ENCODE measurements around the gene RBP4.

RBP4 gene

DNA sequence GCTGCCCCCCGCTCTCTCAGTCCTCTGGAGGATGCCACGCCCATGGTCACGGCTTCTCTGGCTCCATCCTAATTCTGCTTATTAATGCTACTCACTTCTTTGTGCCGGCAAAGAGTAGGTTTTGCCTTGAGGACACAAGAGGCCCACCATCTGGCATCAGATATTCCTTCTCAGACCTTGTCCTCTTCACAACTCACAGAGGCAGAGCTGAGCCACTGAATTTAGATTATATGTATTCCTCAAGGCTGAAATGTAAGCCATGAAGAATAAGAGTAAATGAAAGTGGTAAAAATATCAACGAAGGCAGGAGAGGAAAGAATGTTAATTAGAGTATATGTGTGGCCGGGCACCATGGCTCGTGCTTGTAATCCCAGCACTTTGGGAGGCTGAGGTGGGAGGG, 6.5 kb downstream of the RBP4 start:
- no peak for DNase-seq (ENCODE audit: insufficient read length)
- no peak for FAIRE-seq
- TF ChIP-seq POLR2AphosphoS5 (IDR thresholded peaks at IDR 0.05; ENCODE audit: low read depth, low read length) (no peak), TAF1 (IDR thresholded peaks at IDR 0.05; ENCODE audit: borderline replicate concordance, low read depth, low read length) (no peak), POLR2A (IDR thresholded peaks at IDR 0.05; ENCODE audit: low read depth, low read length) (no peak)

DNA sequence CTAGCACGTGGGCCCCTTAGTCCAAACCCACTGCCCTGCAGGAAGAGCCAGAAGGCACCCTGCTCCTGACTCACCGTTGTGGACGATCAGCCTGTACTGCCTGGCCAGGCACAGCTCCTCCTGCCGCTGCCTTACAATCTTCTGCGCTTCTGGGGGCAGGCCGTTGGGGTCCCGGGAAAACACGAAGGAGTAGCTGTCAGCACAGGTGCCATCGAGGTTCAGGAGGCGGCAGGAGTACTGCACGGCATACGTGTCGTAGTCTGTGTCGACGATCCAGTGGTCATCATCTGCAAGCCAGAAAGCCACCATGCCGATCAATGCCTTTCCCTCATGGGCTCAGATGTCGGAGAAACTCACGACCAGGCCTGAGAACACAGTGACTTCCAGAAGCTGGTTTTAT, 7.3 kb downstream of the RBP4 start:
- DNase-seq (ENCODE audit: insufficient read length) (no peak), FAIRE-seq (no peak)
- TF ChIP-seq TAF1 (IDR thresholded peaks at IDR 0.05; ENCODE audit: borderline replicate concordance, low read depth, low read length) (no peak), POLR2AphosphoS5 (IDR thresholded peaks at IDR 0.05; ENCODE audit: low read depth, low read length) (no peak), POLR2A (IDR thresholded peaks at IDR 0.05; ENCODE audit: low read depth, low read length) (no peak)

DNA sequence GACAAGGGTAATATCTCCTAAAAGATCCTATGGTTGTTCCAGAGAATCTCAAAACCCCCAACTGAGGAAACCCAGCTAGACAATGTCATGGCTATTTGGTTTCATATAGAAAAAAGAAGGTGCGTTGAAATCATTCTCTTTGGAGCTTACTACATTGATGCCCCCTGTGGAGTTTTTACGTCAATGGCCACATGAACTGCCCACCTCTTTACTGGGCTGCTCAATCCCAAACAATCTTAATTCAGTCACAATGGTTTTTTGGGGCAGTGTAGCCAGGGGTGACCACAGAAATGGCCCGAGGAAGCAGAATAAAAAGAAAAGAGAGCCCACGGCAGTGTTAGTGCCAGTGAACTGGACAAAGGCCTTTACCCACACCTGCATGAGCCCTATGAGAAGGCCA, 7.8 kb downstream of the RBP4 start:
- FAIRE-seq (no peak), DNase-seq (ENCODE audit: insufficient read length) (no peak)
- TF ChIP-seq POLR2A (IDR thresholded peaks at IDR 0.05; ENCODE audit: low read depth, low read length) = no peak
- no peak for TF ChIP-seq POLR2AphosphoS5 (IDR thresholded peaks at IDR 0.05; ENCODE audit: low read depth, low read length)
- no peak for TF ChIP-seq TAF1 (IDR thresholded peaks at IDR 0.05; ENCODE audit: borderline replicate concordance, low read depth, low read length)

DNA sequence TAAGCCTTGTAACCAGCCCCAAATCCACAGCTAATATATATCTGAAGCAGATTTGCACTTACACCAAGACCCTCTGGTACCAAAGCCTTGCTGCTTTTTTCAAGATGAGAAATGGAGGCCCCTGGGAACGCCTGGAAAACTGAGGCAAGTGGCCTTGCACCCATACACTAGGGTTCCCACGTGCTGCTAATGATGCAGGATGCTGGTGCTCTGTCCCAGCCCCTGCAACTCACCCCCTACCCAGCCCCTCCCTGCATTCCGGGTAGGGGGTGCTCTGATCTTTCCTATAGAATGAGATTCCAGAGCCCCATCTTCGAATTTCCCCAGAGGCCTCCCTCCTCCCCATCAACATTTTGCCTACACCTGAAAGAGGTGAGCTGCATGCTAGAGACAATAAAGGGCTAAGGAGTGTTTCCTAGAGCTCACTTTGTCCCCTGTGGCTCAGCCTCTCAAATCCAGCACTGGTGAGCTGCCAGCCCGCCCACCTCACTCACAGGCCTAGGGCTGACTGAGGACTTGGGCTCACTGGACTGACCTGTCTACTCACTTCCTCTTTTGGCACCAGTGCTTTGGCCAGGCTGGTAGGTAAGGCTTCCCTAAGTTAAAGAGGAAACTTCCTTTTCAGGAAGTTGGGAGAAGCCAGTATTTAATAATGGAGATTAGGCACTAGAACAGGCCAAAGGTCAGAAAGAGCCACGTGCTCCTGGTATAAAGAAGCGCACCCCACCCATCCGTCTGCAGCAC, 9.8 kb downstream of the RBP4 start:
- no peak for TF ChIP-seq POLR2AphosphoS5 (IDR thresholded peaks at IDR 0.05; ENCODE audit: low read depth, low read length)
- TF ChIP-seq TAF1 (IDR thresholded peaks at IDR 0.05; ENCODE audit: borderline replicate concordance, low read depth, low read length) = no peak
- TF ChIP-seq POLR2A (IDR thresholded peaks at IDR 0.05; ENCODE audit: low read depth, low read length) = no peak
- no peak for FAIRE-seq
- DNase-seq (ENCODE audit: insufficient read length) = no peak

DNA sequence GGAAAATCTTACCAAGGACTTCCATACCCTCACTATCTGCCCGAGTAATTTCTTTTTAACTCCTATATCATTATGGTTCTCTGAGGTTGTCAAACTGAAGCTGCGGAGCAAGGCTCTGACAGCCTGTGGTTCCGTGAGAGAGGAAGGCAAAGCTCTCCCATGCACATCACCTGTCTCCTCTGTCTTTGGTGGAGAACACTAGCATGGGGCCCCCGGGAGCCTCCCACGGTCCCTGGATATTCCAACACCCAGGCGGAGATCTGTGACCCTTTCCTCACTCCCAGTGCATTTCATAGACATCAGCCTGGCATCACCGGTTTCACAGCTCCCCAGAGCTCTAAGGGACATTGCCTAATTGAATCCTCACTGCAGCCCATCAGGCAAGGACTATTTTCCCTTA, 10.4 kb downstream of the RBP4 start:
- FAIRE-seq (no peak), DNase-seq (ENCODE audit: insufficient read length) (no peak)
- TF ChIP-seq POLR2AphosphoS5 (IDR thresholded peaks at IDR 0.05; ENCODE audit: low read depth, low read length) (no peak), POLR2A (IDR thresholded peaks at IDR 0.05; ENCODE audit: low read depth, low read length) (no peak)

DNA sequence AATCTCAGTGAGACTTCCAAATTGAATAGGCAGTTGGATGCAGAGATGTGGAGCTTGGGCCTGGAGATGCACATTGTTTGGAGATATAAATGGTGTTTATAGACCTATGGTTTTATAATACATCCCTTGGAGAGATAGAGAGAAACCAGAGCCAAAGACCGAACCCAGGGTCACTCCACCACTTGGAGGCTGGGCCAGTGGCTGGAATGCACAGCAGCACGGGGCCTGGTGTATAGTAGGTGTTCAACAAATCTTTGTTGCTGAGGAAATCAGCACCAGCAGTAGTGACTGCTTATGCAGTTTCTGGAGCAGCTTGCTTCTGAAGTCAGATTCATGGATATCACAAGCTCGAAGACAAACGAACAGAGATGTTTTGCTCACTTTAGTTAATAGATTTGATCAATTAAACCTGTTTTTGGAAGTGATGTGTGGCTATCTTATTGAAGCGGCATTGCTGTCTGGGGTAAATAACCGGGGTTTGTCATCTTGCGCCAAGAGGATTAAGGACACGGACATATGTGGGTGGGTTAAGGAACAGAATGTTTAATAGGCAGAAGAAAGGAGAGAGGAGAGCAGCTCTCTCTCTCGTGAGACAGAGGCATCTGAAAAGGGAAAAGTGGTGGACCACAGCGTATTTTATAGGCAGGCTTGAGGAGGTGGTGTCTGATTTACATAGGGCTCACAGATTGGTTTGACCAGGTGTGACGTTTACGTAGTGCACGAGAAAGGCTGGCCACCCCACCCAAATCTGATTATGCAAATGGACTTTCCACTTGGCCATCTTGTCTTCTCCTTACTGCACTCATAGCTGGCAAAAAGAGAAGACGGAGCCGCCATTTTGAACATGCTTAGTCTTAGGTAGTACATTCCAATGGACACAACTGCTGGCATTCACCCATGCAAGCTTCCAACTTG, 11.1 kb downstream of the RBP4 start:
- DNase-seq (ENCODE audit: insufficient read length) (no peak), FAIRE-seq (no peak)

DNA sequence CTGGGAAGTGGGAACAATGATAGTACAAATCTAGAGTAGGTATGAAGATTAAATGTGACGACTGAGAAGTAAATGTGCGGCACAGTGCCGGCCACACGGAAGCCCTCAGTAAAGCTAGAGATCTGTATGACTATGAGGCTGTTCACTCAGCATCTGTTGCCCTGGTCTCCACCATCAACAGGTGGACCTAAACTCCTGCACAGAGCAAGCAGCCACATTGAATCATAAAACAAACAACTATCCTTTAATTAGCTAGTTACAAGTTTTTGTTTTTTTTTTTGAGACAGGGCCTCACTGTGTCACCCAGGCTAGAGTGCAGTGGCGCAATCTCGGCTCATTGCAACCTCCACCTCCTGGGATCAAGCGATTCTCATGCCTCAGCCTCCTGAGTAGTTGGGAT, 16.6 kb downstream of the RBP4 start:
- no peak for FAIRE-seq
- no peak for DNase-seq (ENCODE audit: insufficient read length)
- TF ChIP-seq POLR2A (IDR thresholded peaks at IDR 0.05; ENCODE audit: low read depth, low read length) = no peak
- no peak for TF ChIP-seq TAF1 (IDR thresholded peaks at IDR 0.05; ENCODE audit: borderline replicate concordance, low read depth, low read length)
- no peak for TF ChIP-seq POLR2AphosphoS5 (IDR thresholded peaks at IDR 0.05; ENCODE audit: low read depth, low read length)

More for the DNA sequence above, 11.1 kb downstream of the RBP4 start:
- TF ChIP-seq POLR2A (IDR thresholded peaks at IDR 0.05; ENCODE audit: low read depth, low read length) (no peak), POLR2AphosphoS5 (IDR thresholded peaks at IDR 0.05; ENCODE audit: low read depth, low read length) (no peak), TAF1 (IDR thresholded peaks at IDR 0.05; ENCODE audit: borderline replicate concordance, low read depth, low read length) (no peak)

DNA sequence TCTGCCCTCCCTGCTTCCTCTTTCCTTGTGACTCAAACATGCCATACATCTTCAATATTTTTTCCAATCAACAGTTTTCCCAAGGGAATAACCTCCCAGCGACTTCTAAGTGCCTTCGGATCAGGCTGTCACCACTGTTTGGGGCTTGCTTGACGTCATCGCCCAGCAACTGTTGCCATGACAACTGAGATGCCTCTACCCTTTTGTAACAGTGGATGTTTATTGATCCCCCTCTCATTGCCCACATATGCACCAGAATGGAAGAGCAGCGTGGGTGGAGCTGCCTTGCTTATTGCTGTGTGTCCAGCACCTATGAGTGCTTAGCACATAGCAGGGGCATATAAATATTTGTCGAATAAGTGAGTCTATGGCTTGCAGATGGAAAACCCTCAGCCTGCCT, 20.2 kb downstream of the RBP4 start:
- DNase-seq (ENCODE audit: insufficient read length) (no peak), FAIRE-seq (no peak)
- TF ChIP-seq POLR2AphosphoS5 (IDR thresholded peaks at IDR 0.05; ENCODE audit: low read depth, low read length) (no peak), POLR2A (IDR thresholded peaks at IDR 0.05; ENCODE audit: low read depth, low read length) (no peak), TAF1 (IDR thresholded peaks at IDR 0.05; ENCODE audit: borderline replicate concordance, low read depth, low read length) (no peak)

DNA sequence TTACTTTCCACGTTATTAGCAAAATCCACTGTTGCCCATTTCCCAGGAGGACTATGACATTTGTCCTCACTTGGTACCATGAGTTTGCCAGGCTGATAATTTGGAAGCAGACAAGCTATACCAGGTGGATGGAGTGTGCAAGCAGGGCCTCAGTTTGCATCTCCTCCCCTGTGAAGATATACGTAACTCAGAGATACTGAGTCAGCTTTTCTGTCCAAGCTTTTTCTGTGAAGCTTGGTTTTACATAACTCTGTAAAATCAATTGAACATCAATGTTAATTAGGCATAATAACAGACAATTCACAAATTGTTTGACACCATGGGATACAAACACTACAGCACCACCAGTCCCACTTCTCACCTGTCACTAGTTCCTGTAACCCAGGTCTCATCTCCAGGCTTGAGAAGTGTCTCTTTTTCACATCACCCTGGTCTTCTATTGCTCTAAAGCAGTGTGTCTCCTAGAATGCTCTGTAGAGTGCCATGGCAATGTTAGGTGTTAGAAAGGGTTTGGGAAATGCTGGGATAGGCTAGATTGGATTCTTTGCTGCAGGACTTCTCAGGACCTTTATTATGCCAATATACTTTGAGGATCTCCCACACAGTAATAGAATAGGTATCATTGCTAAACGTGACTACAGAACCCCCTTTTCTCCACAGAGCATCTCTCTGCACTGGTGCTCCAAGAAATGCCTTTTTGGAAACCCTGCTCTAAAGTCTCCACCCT, 20.9 kb downstream of the RBP4 start:
- no peak for FAIRE-seq
- no peak for TF ChIP-seq POLR2A (IDR thresholded peaks at IDR 0.05; ENCODE audit: low read depth, low read length)
- no peak for TF ChIP-seq POLR2AphosphoS5 (IDR thresholded peaks at IDR 0.05; ENCODE audit: low read depth, low read length)
- DNase-seq (ENCODE audit: insufficient read length) = no peak

DNA sequence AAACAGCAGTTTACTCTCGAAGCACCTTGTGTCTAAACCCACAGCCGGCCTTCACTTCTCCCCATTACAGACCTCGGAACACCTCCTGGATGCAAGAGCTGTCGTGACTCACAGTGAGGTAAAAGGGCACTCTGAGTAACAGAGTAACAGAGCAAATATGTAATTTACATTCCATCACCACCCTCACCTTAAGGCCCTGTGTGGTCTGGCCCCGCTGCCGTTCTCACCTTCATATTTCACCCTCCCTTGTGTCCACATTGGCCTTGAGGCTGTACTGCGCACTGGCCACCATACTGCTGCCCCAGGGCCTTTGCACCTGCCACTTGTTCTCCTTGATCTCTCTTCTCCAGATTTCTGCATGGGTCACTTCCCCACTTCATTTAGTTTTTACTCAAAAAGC, 21.9 kb downstream of the RBP4 start:
- DNase-seq (ENCODE audit: insufficient read length) (no peak), FAIRE-seq (no peak)
- TF ChIP-seq POLR2A (IDR thresholded peaks at IDR 0.05; ENCODE audit: low read depth, low read length) (no peak), POLR2AphosphoS5 (IDR thresholded peaks at IDR 0.05; ENCODE audit: low read depth, low read length) (no peak), TAF1 (IDR thresholded peaks at IDR 0.05; ENCODE audit: borderline replicate concordance, low read depth, low read length) (no peak)

DNA sequence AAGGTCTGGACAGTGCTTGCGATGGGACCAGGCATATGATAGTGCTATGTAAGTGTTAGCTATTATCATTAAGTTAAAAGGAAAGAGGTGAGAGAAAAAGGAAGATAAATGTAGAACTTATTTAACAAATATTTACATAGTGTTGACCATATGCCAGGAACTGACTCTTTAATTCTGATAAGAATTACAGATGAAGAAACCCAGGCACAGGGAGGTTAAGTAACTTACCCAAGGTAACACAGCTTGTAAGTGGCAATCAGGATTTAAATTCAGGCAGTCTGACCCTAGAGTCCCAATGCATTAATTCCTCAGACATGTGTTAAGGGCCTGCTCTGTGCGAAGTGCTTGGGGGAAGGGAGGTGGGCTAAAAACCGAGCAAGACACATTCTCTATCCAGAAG, 23.5 kb downstream of the RBP4 start:
- no peak for TF ChIP-seq TAF1 (IDR thresholded peaks at IDR 0.05; ENCODE audit: borderline replicate concordance, low read depth, low read length)
- TF ChIP-seq POLR2A (IDR thresholded peaks at IDR 0.05; ENCODE audit: low read depth, low read length) = no peak
- no peak for TF ChIP-seq POLR2AphosphoS5 (IDR thresholded peaks at IDR 0.05; ENCODE audit: low read depth, low read length)
- DNase-seq (ENCODE audit: insufficient read length) (no peak), FAIRE-seq (no peak)

All from GM12892 (cell line).